ENCODE data around the gene RNF157.

Gene RNF157

GRCh38 chr17:76171706-76172105, 68.6 kb downstream of the RNF157 start:
- no peaks in the 10 kb centered on the region for H3K9me3 Mint-ChIP-seq
- no peak for TF ChIP-seq CTCF (IDR thresholded peaks at IDR 0.05; ENCODE audit: unreplicated experiment in 3 of 3)
- H3K4me1 Mint-ChIP-seq: peaks cover 4% of the 10 kb centered on the region
- no peaks in the 10 kb centered on the region for H3K27me3 Mint-ChIP-seq (ENCODE audit: low read depth)
- H3K36me3 Mint-ChIP-seq (ENCODE audit: low read depth): peaks cover 13% of the 10 kb centered on the region
- H3K4me3 Mint-ChIP-seq: no peak overlapping the region
- H3K27ac Mint-ChIP-seq: no peak overlapping the region

GRCh38 chr17:76170114-76170513, 70.2 kb downstream of the RNF157 start:
- peaks cover 13% of the 10 kb centered on the region for H3K36me3 Mint-ChIP-seq (ENCODE audit: low read depth)
- H3K9me3 Mint-ChIP-seq: no peaks in the 10 kb centered on the region
- no peak overlapping the region for H3K4me3 Mint-ChIP-seq
- H3K4me1 Mint-ChIP-seq: peaks cover 4% of the 10 kb centered on the region
- H3K27me3 Mint-ChIP-seq (ENCODE audit: low read depth): no peaks in the 10 kb centered on the region
- H3K27ac Mint-ChIP-seq: no peak overlapping the region
- no peak for TF ChIP-seq CTCF (IDR thresholded peaks at IDR 0.05; ENCODE audit: unreplicated experiment in 3 of 3)

- Mint-ChIP-seq H3K27ac (peak overlapping the region in 1 of 3 experiments; percentile 51), H3K9me3 (no peaks in the 10 kb centered on the region), H3K36me3 (ENCODE audit: low read depth) (peaks cover 25% of the 10 kb centered on the region), H3K4me1 (peaks cover 8% of the 10 kb centered on the region), H3K4me3 (no peak overlapping the region), H3K27me3 (ENCODE audit: low read depth) (no peaks in the 10 kb centered on the region)
- TF ChIP-seq CTCF (IDR thresholded peaks at IDR 0.05; ENCODE audit: unreplicated experiment in 3 of 3): no peak
Measured at GRCh38 chr17:76166906-76167305, 73.4 kb downstream of the RNF157 start.

GRCh38 chr17:76166168-76166567, 74.1 kb downstream of the RNF157 start:
- Mint-ChIP-seq H3K9me3 (no peaks in the 10 kb centered on the region), H3K4me1 (peaks cover 8% of the 10 kb centered on the region), H3K27me3 (ENCODE audit: low read depth) (no peaks in the 10 kb centered on the region), H3K27ac (peak overlapping the region in 1 of 3 experiments; percentile 19), H3K36me3 (ENCODE audit: low read depth) (peaks cover 25% of the 10 kb centered on the region), H3K4me3 (no peak overlapping the region)
- TF ChIP-seq CTCF (IDR thresholded peaks at IDR 0.05; ENCODE audit: unreplicated experiment in 3 of 3): no peak

- Mint-ChIP-seq H3K27me3 (ENCODE audit: low read depth) (no peaks in the 10 kb centered on the region), H3K4me3 (no peak overlapping the region), H3K27ac (peak overlapping the region; percentile 8 to 70 (median 53)), H3K36me3 (ENCODE audit: low read depth) (peaks cover 27% of the 10 kb centered on the region), H3K9me3 (no peaks in the 10 kb centered on the region), H3K4me1 (peaks cover 8% of the 10 kb centered on the region)
- no peak for TF ChIP-seq CTCF (IDR thresholded peaks at IDR 0.05; ENCODE audit: unreplicated experiment in 3 of 3)
Measured at GRCh38 chr17:76164331-76164730, 76.0 kb downstream of the RNF157 start.

GRCh38 chr17:76163919-76164318, 76.4 kb downstream of the RNF157 start:
- peaks cover 27% of the 10 kb centered on the region for H3K36me3 Mint-ChIP-seq (ENCODE audit: low read depth)
- no peak for TF ChIP-seq CTCF (IDR thresholded peaks at IDR 0.05; ENCODE audit: unreplicated experiment in 3 of 3)

More at GRCh38 chr17:76163919-76164318, 76.4 kb downstream of the RNF157 start:
- Mint-ChIP-seq H3K27me3 (ENCODE audit: low read depth) (no peaks in the 10 kb centered on the region), H3K9me3 (no peaks in the 10 kb centered on the region), H3K4me3 (no peak overlapping the region), H3K4me1 (peaks cover 8% of the 10 kb centered on the region), H3K27ac (peak overlapping the region; percentile 8 to 70 (median 53))
